Measurements from ENCODE around the gene OPN1LW.

- TF ChIP-seq CTCF (conservative IDR thresholded peaks at IDR 0.05 in 1 of 2, IDR thresholded peaks at IDR 0.05 in 1 of 2; ENCODE audit: low read depth in 1 of 2, low read length in 2 of 2) (no peak), EZH2 (IDR thresholded peaks at IDR 0.05; ENCODE audit: low read length, missing control alignments) (no peak)
Measured at GRCh38 chrX:154115750-154116149, 28.3 kb upstream of the OPN1LW start.

Measured in fibroblast of lung (primary cell).